HG03460 (cell line): Measurements from ENCODE around the gene SLC35G4.
"Not testable (repeated sequence)": the region's sequence is repeated elsewhere in the genome, so short reads cannot be mapped to it uniquely, and the experiment has no call there.

ENCODE experiments used
- ATAC-seq: cut with Tn5 transposase; IDR thresholded peaks from one replicate; pipeline ENCODE4 v1.9.1; 2021; ENCODE audit not compliant: unreplicated experiment

SLC35G4 gene

DNA sequence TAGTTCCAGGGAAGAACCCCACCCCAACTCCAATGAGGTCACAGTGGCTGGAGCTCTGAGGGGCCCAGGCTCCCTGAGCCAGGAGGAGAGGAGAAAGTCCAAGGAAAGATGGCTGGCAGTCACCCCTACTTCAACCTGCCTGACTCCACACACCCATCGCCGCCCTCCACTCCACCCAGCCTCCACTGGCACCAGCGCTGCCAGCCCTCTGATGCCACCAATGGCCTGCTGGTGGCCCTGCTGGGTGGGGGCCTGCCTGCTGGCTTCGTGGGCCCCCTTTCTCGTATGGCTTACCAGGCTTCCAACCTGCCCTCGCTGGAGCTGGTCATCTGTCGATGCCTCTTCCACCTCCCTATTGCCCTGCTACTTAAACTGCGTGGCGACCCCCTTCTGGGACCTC lies at the start of gene SLC35G4:
Gene SLC35G4, plus strand, starts transcription at position 109 of the 400 bp plus-strand sequence. Its CDS starts 0 bp downstream, at position 109.
- ATAC-seq = not testable (repeated sequence)

DNA sequence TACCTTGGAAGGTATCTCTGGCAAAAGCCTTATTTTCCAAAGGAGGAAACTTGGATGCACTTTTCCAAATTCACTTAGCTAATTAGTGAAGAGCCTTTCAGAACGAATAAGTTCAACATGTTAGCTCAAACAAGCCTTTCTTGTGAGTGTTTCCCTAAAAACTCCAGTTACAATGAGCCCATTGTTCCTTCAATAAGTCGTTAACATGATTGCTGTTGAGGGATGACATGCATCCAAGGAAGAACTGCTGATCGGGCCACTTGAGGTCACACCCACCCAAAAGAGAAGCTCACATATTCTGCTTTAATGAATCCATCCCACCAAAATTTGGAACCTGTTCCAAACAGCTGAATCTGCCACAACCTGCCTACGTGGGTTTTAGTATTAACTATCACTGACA lies 48.1 kb upstream of the SLC35G4 start:
- no peak for ATAC-seq

DNA sequence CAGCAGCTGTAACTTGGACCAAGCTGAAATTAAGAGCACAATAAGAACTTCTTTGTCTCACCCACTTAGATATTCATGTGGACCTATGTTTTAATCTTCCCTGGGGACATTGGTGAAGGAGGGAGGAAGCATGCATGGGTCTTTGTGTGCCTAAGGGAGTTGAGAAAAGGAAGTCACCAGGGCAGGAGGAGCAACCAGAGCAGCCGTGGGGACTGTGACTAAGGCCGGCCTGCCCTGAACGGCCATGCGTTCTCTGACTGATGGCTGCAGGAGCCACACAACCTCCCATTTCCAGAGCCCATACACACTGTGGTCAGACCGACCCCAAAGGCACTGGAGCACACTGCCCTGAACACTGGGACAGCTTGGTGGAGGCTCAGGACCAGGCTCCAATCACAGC lies 43.7 kb upstream of the SLC35G4 start:
- no peak for ATAC-seq

DNA sequence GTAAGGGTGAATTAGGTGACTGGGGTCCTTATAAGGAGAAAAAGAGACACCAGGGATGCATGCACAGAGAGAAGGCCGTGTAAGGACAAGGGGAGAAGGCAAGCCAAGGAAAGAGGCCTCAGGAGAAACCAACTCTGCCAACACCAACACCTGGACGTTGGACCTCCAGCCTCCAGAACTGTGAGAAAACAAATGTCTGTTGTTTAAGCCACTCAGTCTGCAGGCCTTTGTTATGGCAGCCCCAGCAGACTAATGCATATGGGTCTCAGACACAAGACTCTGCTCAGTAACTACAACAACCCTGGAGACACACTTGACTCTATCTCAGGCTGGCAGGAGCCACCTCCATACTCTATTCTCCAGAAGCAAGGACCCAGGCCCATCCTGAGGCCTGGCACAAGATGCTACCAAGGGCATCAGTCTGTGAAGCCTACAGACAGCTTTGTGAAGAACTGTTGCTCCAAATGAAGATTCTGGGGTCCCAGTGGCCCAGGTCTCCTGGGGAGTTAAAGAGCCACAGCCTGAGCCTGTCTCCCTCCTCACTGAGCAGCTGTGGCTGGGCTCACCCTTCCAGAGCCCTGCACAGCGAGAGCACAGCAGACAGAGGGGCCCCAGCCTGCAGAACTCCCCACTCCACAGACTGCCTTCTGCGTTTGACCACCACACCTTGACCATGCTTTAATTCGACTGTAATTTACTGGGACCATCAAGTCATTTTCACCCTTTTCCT lies 43.0 kb upstream of the SLC35G4 start:
- no peak for ATAC-seq

DNA sequence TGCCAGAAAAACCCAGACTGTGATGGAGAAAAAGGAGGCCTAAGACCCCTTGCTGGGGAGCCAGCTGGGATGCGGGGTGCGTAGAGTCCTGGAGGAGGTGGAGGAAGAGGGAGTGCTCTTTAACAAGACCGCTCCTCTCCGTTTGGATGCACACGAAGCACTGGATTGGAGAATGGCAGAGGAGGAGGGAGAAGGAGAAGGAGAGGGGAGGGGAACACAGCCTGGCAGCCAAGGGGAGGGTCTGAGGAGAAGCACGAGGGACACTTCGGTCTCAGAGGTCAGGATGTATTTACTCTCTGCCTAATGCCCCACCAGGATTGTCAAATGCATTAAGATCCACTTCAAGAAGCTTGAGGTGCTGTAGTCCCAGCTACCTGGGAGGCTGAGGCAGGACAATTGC lies 42.0 kb upstream of the SLC35G4 start:
- no peak for ATAC-seq

DNA sequence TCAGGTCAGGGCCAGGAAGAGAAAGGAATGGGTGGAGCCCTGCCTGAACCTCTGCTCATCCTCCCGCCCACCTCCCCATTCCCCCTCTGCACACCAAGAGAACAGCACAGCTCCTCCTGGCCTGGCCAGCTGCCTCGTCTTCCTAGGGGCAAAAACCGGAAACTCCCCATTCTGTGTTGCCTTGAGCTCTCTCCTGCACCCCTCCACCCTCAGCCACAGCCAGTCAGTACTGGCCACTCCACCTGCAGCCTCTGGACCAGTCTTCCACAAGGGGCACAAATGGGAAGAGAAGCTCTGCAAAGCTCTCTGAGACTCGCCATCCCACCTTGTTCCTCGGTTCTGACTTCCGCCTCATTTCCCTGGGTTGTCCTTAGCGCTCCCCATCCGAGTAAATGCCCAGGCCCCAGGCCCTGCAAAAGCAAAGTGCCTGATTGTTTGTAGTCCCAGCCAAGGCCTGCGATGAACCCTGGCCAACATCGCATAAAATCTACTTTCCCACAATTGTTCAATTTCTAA lies 39.3 kb upstream of the SLC35G4 start:
- no peak for ATAC-seq

DNA sequence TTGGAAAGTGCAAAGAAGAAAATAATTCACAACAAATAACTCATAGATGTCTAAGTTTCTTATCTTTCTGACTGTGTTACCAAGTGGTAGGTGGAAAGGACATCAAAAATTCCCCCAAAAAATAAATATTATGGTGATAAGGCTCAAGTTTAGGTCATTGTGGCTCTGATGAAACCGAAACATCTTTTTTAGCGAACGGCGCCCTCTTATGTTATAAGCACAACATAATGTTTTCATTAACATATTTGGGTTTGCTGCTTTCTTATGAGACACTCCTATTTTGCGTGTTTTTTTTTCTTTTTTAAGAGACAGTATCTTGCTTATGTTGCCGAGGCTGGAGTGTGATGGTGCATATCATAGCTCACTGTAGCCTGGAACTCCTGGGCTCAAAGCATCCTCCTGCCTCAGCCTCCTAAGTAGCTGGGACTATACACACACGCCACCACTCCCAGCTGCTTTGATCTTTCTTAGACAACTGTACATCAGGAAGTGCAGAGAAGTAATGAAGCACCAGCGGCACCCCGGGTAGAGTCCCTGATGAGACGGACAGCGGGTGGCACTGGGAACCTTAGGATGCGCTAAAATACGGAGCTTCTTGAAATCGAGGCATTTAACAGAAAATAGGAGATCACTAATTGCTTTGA lies 38.5 kb upstream of the SLC35G4 start:
- ATAC-seq = no peak

DNA sequence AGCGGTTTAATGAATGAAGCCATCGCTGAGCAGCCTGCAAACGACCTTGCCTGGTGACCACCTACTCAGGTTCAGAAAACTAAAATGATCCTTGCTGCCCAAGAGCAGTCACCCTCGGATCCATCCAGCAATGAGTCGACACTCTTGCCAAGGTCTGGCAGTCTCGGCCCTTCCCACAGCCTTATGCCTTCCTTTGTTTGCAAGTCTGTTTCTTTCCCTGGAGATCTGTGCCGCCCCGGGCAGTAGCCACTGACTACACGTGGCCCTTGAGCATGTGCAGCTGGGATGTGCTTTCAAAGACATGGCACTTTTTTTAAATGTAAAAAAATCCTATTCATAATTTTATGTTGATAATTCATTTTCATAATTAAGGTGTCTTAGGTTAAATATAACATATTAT lies 37.2 kb upstream of the SLC35G4 start:
- no peak for ATAC-seq

DNA sequence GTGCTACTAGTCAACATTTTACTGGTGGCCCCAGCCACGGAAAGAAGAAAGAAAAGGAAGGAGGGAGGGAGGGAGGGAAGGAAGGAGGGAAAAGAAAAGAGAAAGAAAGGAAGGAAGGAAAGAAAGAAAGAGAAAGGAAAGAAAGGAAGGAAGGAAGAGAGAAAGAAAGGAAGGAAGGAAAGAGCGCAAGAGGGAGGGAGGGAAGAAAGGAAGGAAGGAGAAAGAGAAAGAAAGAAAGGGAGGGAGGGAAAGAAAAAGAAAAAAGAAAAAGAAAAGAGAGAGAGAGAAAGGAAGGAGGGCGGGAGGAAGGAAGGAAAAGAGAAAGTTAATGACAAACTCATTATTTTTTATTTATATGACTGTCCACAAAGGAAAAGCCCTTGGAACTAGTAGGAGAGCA lies 34.9 kb upstream of the SLC35G4 start:
- ATAC-seq = no peak

DNA sequence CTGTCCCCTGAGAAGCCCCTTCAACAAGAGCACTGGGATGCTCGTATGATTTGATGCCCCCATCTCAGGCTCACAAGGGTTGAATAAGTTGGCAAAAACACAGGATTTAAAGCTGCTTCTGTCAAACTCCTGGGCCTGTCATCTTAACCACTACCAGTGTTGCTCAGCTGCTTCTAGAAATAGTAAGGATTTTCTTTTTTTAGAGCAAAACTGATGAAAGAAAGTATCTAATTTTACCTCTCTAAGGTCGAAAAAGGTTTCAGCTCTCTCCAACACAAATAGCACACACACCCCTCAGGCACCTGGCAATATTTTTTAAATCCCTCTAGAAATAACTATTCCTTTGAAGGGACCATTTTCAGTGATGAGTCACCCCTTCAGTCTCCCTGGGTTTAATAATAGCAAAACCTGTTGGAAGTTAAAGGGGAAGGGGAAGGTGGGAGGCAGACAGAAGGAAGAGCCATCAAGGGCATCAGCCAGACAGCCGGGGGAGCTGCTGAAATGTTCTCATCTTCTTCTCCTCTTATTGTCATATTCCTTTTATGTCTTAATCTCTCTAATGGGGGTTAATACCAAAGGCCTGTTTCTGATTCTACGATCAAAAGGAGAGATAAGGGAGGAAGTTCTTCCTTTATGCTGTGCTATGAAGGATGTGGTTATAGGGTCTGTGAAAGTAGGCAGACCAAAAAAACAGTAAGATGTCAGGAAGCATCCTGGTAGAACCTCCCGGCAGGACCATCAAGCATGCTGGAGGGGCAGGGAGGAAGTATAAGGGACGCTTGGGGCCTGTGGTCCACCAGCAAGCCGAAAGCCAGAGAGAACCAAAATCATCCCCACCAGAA lies 31.9 kb upstream of the SLC35G4 start:
- ATAC-seq = no peak

DNA sequence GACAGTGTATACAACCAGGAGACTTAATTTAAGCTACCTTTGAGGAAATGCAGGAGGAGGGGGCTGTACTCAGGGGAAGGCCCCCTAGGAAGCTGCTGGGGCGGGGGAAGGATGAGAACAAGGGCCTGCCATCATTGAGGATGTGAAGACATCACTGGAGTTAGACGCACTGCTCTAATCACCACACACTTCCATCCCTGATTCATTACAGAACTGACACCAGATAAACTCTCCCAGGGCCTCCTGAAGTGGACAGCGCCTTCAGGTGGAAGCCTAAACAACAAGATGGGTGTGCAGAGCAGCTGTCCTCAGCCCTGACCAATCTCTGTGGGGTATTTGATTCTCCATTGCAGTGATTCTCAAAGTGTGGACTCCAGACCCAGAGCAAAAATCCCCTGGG lies 30.6 kb upstream of the SLC35G4 start:
- no peak for ATAC-seq

DNA sequence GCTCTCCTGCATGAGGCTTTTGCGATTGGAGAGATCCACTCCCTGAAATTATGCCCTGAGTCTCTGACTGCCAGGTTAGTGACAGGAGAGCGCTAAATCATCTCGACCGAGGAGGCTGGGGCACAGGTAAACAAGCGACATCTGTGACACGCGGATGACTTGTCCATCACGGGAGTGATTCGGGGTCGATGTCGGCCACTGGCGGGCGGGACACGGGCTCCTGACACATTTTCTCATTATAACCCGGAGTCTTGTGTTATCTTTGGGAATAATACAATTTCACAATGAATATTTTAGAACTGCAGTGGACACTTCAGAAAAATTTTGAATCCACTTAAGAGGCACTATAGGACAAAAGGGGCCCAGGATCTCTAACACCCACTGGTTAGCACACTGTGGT lies 29.5 kb upstream of the SLC35G4 start:
- ATAC-seq = no peak

DNA sequence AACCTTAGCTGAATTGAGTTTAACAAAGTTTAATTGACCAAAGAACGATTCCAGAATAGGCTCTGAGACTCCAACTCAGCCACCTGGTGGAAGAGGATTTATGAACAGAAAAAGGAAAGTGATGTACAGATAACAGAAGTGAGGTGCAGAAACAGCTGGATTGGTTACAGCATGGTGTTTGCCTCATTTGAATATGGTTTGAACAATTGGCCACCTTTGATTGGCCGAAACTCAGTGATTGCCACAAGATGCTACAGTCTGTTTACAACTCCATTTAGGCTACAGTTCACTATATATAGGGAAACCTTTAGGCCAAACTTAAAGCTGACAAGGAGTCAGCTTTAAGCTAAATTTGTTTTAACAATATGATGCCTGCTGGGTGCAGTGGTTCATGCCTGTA lies 28.1 kb upstream of the SLC35G4 start:
- ATAC-seq = no peak

DNA sequence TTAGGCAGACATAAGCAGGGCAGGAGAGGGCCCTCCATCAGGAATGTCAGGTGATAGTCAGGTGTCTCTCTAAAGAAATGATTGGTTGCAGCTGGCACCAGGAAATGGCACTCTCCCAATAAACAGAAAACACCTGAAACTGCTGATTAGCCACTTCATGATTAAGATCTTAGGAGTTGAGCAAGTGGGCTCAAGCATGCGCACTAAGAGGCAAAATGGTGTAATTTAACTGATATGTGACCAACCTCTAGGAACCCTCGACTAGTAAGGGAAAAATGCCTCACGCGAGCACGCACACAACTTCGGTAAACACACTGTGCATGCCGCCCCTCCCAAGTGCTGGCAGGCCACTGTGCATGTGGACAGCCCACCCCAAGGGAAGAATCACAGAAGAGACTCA lies 23.8 kb upstream of the SLC35G4 start:
- ATAC-seq = no peak

DNA sequence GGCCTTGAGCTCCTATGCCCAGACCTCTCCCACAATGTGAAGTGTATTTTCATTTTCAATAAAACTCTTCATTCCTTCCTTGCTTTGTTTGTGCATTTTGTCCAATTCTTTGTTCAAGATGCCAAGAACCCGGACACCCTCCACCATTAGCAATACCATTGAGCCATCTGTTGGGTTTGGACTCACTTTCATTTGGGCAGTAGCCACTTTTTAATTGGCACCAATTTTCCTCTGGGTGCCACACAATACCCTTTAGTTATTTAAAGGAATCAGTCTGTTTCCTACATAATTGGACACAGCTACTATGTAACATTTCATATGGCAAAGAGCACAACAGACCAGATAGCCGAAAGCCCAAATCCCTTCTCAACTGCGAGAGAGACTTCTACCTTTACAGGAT lies 22.5 kb upstream of the SLC35G4 start:
- no peak for ATAC-seq

DNA sequence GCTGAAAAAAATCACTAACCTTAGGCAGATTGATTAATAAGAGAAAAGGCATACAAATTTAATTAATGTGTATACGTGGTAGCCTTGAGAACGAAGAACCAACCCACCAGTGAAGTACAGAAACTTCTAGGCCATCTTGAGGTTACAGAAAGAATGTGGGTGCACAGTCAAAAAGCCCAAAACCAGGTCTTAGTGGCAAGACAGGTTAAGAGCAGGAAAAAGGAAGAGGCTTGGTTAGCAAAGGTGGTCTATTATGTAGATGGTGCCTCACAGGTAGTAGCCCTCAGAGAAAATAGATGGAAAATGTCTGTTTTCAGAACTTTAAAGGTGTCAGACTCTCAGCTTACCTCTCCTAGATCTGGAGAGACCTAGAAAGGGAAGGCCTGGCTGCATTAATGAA lies 22.0 kb upstream of the SLC35G4 start:
- ATAC-seq = no peak

DNA sequence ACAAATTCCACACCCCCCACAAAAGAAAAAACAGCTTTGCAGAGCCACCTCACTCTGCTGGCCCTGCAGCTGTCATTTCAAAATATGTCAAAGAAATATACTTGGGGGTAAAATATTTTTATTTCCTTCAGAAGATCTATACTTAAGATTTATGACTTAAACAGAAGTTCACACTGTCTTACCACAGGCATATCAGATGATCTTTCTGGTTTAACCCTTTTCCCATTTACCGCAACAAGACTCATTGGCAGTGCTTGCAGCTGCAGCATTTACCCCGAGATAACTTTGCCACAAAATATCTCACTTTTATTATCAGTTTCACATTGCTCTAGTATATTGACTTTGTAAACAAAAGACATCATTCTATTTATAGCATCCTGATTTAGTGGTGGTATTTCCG lies 21.6 kb upstream of the SLC35G4 start:
- no peak for ATAC-seq

DNA sequence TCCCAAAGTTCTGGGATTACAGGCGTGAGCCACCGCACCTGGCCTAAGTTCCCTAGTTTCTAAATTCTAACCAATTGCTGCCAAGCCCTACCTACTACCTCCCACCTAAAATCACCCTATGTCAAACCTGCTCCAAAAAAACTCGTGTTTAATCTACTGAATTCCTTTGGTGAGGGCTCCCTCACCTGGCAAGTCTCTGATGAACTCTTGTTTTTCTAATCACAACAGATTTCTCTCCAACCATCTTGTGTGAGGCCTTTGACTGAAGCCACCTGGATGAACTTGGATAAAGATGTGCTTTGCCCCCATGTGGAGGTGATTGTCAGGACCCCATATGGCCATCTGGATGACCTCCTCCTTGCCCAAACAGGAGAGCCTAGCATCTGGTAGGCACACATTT lies 17.4 kb upstream of the SLC35G4 start:
- no peak for ATAC-seq

DNA sequence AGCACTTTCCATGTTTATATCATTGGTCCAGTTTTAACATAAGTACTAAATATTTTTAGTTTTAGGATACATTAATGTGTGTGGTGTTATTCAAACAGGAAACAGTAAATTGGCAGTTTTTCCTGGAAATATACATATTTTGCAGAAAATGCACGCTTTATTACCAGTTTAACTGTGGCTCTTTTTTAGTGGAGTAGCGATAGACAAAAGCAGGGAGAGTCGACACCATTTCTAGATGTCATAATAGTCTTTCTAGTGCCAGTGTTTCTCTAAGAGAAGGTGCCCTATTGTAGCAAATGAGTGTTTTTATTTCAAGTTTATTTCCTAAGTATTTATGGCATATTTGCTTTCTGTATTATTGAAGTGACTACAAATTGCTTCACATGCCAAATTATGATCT lies 9.1 kb upstream of the SLC35G4 start:
- ATAC-seq = no peak

DNA sequence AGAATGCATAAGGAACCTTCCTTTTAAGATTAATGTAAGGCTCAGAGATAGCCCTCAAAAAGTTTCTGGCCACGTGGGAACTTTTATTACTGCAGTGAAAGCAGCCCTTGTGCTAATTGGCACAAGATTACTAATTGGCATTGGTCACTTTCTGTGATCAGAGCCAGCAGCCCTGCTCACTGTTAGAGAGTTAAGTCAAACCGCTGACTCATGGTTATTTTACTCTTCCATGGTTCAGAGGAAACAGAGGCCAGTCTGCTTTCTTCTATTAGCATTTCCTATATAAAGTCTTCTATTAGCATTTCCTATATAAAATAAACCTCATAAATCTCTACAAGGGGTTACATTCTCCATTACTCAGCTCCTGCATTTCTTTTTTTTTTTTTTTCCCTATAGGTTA lies 1.5 kb upstream of the SLC35G4 start:
- no peak for ATAC-seq

DNA sequence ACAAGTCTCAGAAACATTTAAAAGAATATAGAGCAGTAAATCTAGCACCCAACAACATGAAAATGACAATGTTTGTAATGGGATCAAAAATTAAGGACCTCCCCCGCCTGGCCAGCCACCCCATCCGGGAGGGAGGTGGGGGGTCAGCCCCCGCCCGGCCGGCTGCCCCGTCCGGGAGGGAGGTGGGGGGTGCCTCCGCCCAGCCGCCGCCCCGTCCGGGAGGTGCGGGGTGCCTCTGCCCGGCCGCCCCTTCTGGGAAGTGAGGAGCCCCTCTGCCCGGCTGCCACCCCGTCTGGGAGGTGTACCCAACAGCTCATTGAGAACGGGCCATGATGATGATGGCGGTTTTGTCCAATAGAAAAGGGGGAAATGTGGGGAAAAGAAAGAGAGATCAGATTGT lies 778 bp upstream of the SLC35G4 start:
- not testable (repeated sequence) for ATAC-seq

DNA sequence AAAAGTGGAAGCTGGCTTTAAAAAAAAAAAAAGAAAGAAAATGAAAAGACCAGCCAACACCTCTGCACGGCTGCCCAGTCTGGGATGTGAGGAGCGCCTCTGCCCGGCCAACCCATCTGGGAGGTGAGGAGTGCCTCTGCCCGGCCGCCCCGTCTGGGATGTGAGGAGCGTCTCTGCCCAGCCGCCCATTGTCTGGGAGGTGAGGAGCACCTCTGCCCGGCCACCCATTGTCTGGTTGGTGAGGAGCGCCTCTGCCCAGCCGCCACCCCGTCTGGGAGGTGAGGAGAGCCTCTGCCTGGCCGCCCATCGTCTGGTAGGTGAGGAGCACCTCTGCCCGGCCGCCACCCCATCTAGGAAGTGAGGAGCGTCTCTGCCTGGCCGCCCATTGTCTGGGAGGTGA lies 3.7 kb downstream of the SLC35G4 start:
- not testable (repeated sequence) for ATAC-seq
